Smooth muscle cell (in vitro differentiated cells): Measurements from ENCODE around the gene ARHGAP24. TPM values are rescaled to one million over a fixed set of nuclear protein-coding genes. Genes with fewer than 3 reads are reported as not detected.

Experiments used
- DNase-seq: peaks from one replicate; lab custom pipeline; 2025; ENCODE audit not compliant: unreplicated experiment; lab: John Stamatoyannopoulos, UW
- H2AFZ ChIP-seq: fragments of 200-600 bp; sonication (generic); 2 replicates; pipeline ENCODE4 v1.6.0; 2016; ENCODE audit warnings: antibody characterized with exemption, low read depth, mild to moderate bottlenecking
- H3F3A ChIP-seq: fragments of 200-600 bp; sonication (generic); 2 replicates; pipeline ENCODE4 v1.6.0; 2017; ENCODE audit warnings: antibody characterized with exemption, low read depth
- H3K27ac ChIP-seq: fragments of 200-600 bp; sonication (generic); 2 replicates; pipeline ENCODE4 v1.5.1; 2016; ENCODE audit warnings: low read depth, mild to moderate bottlenecking
- H3K27me3 ChIP-seq: fragments of 200-600 bp; sonication (generic); 2 replicates; pipeline ENCODE4 v1.6.1; 2016; ENCODE audit warnings: low read depth, mild to moderate bottlenecking
- H3K36me3 ChIP-seq: fragments of 200-600 bp; sonication (generic); 2 replicates; pipeline ENCODE4 v1.5.1; 2016; ENCODE audit warnings: low read depth
- H3K4me1 ChIP-seq: fragments of 200-600 bp; sonication (generic); 2 replicates; pipeline ENCODE4 v1.5.1; 2016; ENCODE audit warnings: low read depth
- H3K4me2 ChIP-seq: fragments of 200-600 bp; sonication (generic); 2 replicates; pipeline ENCODE4 v1.6.0; 2016; ENCODE audit warnings: mild to moderate bottlenecking
- H3K4me3 ChIP-seq: fragments of 200-600 bp; sonication (generic); 2 replicates; pipeline ENCODE4 v1.5.1; 2016; ENCODE audit warnings: mild to moderate bottlenecking
- H3K79me2 ChIP-seq: fragments of 200-600 bp; sonication (generic); 2 replicates; pipeline ENCODE4 v1.6.0; 2016; ENCODE audit warnings: low read depth, mild to moderate bottlenecking
- H3K9ac ChIP-seq: fragments of 200-600 bp; sonication (generic); 2 replicates; pipeline ENCODE4 v1.6.0; 2016; ENCODE audit warnings: low read depth
- H3K9me3 ChIP-seq: fragments of 200-600 bp; sonication (generic); replicated peaks from 2 replicates; pipeline ENCODE4 v1.5.1; 2016; ENCODE audit warnings: low read depth
- H4K20me1 ChIP-seq: fragments of 200-600 bp; sonication (generic); 2 replicates; pipeline ENCODE4 v1.6.0; 2016; ENCODE audit warnings: low read depth
- WGBS: methylation state at CpG from one replicate; pipeline ENCODE4 v1.1.7; 2016; ENCODE audit warnings: low lambda C conversion rate; 5-methylcytosine and 5-hydroxymethylcytosine counted together
- polyA plus RNA-seq: library from polyadenylated mRNA; unstranded; fragments of >200 nt; fragmentation: Nextera tagmentation; extraction: Ambion mirVana; gene quantifications from 2 replicates; pipeline ENCODE4 v1.2.1, GENCODE V29; 2016
- total RNA-seq: library from RNA; depleted of rRNA; stranded (reverse); fragments of >200 nt; gene quantifications from 2 replicates; pipeline ENCODE4 v1.2.3, GENCODE V29; 2014
- TF ChIP-seq, protein P1 (sequence below): fragments of 200-600 bp; sonication (generic); IDR thresholded peaks from 2 replicates; pipeline ENCODE4 v1.5.1; 2017; ENCODE audit warnings: borderline replicate concordance, mild to moderate bottlenecking, antibody characterized with exemption; ENCODE audit not compliant: insufficient read depth, poor library complexity, severe bottlenecking

ARHGAP24 gene
- total and polyA plus RNA-seq, 2 experiments from 2014 or later, result 4.9 to 18.2 TPM

DNA sequence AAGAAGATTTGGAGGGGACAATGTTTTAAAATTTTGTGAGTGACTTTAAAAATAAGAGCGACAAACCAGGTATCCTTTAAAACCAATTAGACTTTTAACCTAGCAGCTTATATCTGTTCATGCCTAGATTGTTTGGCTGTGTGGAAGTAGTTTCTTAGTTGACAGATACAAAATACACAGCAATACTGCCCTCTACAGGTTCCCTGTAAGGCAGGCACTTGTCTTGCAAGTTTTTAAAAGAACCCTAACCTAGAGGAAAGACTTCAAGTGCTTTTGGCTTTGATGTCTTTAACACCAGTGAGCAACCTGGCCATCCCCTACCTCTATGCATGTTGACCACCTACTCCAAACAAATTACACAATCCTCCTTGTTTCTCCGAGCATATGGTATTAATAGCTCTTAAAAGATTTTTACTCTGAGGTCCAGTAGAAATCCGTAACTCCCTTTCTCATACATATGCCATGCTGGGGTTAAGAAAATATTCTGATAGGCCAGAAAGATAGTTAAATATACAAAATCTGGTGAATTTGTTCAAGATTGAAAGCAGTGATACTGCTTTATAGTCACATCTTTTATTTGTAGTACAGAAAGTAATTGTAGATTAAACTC is 273.0 kb downstream of the ARHGAP24 start:
- TF ChIP-seq, protein P1, sequence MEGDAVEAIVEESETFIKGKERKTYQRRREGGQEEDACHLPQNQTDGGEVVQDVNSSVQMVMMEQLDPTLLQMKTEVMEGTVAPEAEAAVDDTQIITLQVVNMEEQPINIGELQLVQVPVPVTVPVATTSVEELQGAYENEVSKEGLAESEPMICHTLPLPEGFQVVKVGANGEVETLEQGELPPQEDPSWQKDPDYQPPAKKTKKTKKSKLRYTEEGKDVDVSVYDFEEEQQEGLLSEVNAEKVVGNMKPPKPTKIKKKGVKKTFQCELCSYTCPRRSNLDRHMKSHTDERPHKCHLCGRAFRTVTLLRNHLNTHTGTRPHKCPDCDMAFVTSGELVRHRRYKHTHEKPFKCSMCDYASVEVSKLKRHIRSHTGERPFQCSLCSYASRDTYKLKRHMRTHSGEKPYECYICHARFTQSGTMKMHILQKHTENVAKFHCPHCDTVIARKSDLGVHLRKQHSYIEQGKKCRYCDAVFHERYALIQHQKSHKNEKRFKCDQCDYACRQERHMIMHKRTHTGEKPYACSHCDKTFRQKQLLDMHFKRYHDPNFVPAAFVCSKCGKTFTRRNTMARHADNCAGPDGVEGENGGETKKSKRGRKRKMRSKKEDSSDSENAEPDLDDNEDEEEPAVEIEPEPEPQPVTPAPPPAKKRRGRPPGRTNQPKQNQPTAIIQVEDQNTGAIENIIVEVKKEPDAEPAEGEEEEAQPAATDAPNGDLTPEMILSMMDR, result peak; percentile 85
- H3K4me3 ChIP-seq, result no peak overlapping the region
- no peak overlapping the region for H3K9ac ChIP-seq
- no peak overlapping the region for H3K4me2 ChIP-seq
- DNase-seq, result no peak
- no peaks in the 10 kb centered on the region for H4K20me1 ChIP-seq
- H3K36me3 ChIP-seq, result no peaks in the 10 kb centered on the region
- no peaks in the 10 kb centered on the region for H3K9me3 ChIP-seq
- 38% methylated on average over 3 of the region's 3 CpGs for WGBS
- H3K4me1 ChIP-seq, result peaks cover 17% of the 10 kb centered on the region
- H3F3A ChIP-seq, result peaks cover 4% of the 10 kb centered on the region
- no peaks in the 10 kb centered on the region for H3K79me2 ChIP-seq
- H3K27ac ChIP-seq, result no peak overlapping the region
- no peak overlapping the region for H2AFZ ChIP-seq
- no peaks in the 10 kb centered on the region for H3K27me3 ChIP-seq

DNA sequence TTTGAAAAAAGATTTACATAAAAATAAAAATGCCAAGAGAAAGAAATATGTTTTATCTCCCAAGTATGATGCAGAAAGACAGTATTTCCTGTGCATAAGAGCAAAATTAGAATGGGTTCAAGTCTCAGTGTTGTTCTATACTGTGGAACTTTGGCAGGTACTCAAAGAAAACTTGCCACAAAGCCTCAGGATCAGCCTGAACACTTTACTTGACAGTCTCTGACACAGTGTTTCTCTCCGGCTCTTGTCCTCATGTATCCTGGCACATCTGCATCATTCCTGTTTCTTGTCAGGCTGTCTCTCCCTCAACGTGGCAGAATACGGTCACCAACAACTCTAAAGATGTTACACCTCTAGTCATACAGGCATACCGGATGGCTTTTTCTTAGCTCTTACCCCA is 273.7 kb downstream of the ARHGAP24 start:
- Histone ChIP-seq H3K27me3 (no peaks in the 10 kb centered on the region), H3F3A (peaks cover 4% of the 10 kb centered on the region), H3K4me2 (no peak overlapping the region), H4K20me1 (no peaks in the 10 kb centered on the region), H3K9me3 (no peaks in the 10 kb centered on the region), H3K4me3 (no peak overlapping the region), H2AFZ (no peak overlapping the region), H3K4me1 (peaks cover 14% of the 10 kb centered on the region), H3K79me2 (no peaks in the 10 kb centered on the region), H3K27ac (no peak overlapping the region), H3K36me3 (no peaks in the 10 kb centered on the region), H3K9ac (no peak overlapping the region)
- TF ChIP-seq, protein P1, result no peak
- no peak for DNase-seq
- 81% methylated on average over 4 of the region's 4 CpGs for WGBS

DNA sequence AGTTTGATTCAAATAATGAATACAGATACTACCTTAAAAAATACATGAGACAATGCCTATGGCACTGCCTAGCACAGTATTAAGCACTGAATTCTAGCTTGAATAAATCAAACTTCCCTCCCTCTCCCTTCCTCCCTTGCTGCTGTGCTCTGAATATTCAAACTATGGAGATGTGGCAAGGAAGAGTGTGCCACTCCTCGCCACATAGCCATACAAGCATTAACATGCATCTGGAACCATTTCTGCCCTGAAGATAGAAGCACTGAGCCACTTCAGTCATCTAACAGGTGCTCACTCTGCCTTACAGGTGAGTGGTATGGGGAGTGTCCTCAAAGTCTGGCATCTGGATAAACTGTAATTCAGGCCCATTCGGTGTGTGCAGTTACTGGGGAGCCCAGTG is 276.9 kb downstream of the ARHGAP24 start:
- no peak overlapping the region for H3K4me3 ChIP-seq
- no peak overlapping the region for H3K27ac ChIP-seq
- 80% methylated on average over 2 of the region's 2 CpGs for WGBS
- H2AFZ ChIP-seq, result no peak overlapping the region
- TF ChIP-seq, protein P1, result no peak
- no peak overlapping the region for H3K4me2 ChIP-seq
- no peaks in the 10 kb centered on the region for H3K79me2 ChIP-seq
- H3K9ac ChIP-seq, result no peak overlapping the region
- H3K4me1 ChIP-seq, result no peaks in the 10 kb centered on the region
- no peaks in the 10 kb centered on the region for H3K9me3 ChIP-seq
- no peaks in the 10 kb centered on the region for H3F3A ChIP-seq
- H3K27me3 ChIP-seq, result no peaks in the 10 kb centered on the region
- no peak for DNase-seq
- H3K36me3 ChIP-seq, result no peaks in the 10 kb centered on the region
- no peaks in the 10 kb centered on the region for H4K20me1 ChIP-seq

DNA sequence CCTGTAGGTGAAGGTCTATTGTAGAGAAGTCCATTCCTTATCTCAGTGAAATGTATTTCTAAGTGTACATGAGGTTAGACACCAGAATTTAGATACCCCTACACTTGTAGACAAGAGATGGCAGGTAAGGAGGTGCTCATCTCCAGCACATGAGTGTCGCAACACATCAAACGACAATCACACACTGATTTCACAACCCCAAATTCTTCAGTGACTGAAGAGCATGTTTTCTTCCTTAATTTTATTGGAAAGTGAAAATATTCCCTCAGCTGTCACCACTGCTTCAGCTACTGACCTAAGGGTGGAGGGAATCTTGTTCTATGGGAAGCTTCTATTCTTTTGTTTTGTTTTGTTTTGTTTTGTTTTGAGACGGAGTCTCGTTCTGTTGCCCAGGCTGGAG is 280.3 kb downstream of the ARHGAP24 start:
- H3K4me1 ChIP-seq, result no peaks in the 10 kb centered on the region
- no peaks in the 10 kb centered on the region for H3K36me3 ChIP-seq
- no peaks in the 10 kb centered on the region for H3K9me3 ChIP-seq
- no peaks in the 10 kb centered on the region for H3K27me3 ChIP-seq
- H3K4me3 ChIP-seq, result no peak overlapping the region
- no peak for DNase-seq
- H3K27ac ChIP-seq, result no peak overlapping the region
- no peak overlapping the region for H3K9ac ChIP-seq
- WGBS, result 79% methylated on average over 4 of the region's 4 CpGs
- H3F3A ChIP-seq, result no peaks in the 10 kb centered on the region
- H4K20me1 ChIP-seq, result no peaks in the 10 kb centered on the region
- no peak overlapping the region for H3K4me2 ChIP-seq
- TF ChIP-seq, protein P1, result no peak
- no peak overlapping the region for H2AFZ ChIP-seq
- H3K79me2 ChIP-seq, result no peaks in the 10 kb centered on the region
